Esophagus squamous epithelium (tissue), 4 donors: ENCODE measurements around the gene EYS.
"Not testable (repeated sequence)": the region's sequence is repeated elsewhere in the genome, so short reads cannot be mapped to it uniquely, and the experiment has no call there.

Experiments used
- CTCF ChIP-seq, 6 experiments: fragments of 450-650 bp in 4 of 6; fragments of 200-600 bp in 2 of 6; sonication (generic) in 2 of 6; IDR thresholded peaks; one replicate each; pipeline ENCODE4 v1.5.1; 2016 to 2019; ENCODE audit warnings: antibody characterized with exemption in 6 of 6, mild to moderate bottlenecking in 4 of 6, moderate library complexity in 4 of 6
- POLR2A ChIP-seq, 4 donors: fragments of 450-650 bp; IDR thresholded peaks; one replicate each; pipeline ENCODE4 v1.6.1; 2017; ENCODE audit warnings: antibody characterized with exemption in 4 of 4, mild to moderate bottlenecking in 4 of 4, moderate library complexity in 3 of 4

GRCh38 chr6:64448101-64448500, 1258.9 kb downstream of the EYS start:
- not testable (repeated sequence) for TF ChIP-seq CTCF, POLR2A (IDR thresholded peaks at IDR 0.05)
